Mammary microvascular endothelial cell (primary cell): ENCODE results near the gene ARHGEF3. TPM values are rescaled to one million over a fixed set of nuclear protein-coding genes. Genes with fewer than 3 reads are reported as not detected.

Source experiments
- total RNA-seq: library from RNA; depleted of rRNA; stranded (reverse); fragments of >200 nt; gene quantifications from 2 replicates; pipeline ENCODE4 v1.2.3, GENCODE V29; 2015

Gene ARHGEF3
- total RNA-seq, result 6.7 and 6.9 TPM in 2 replicates

GRCh38 chr3:56801662-56802377 lies at the start of gene ARHGEF3:
Gene ARHGEF3, minus strand, starts transcription at chr3:56801949. Its CDS starts 151 bp downstream, at chr3:56801798.

GRCh38 chr3:56683122-56683817 lies 118.5 kb downstream of the ARHGEF3 start, which contains the start of gene TASOR:
Gene TASOR, minus strand, starts transcription at chr3:56683265. Its CDS starts 259 bp downstream, at chr3:56683006.

Other genes starting within 250 kb of the ARHGEF3 start
- 6.3 and 6.6 TPM in 2 replicates for gene CCDC66, start 244.8 kb downstream of the ARHGEF3 start, total RNA-seq
- gene TASOR, start 118.7 kb downstream of the ARHGEF3 start, total RNA-seq, result 42.1 and 45.9 TPM in 2 replicates